T follicular helper cell (primary cell): ENCODE data around the gene FSTL5.
"Not testable (repeated sequence)": the region's sequence is repeated elsewhere in the genome, so short reads cannot be mapped to it uniquely, and the experiment has no call there.

Experiments used
- DNase-seq: peaks from one replicate; pipeline ENCODE4 v3.0.0-alpha.2; 2020; ENCODE audit warnings: low read depth

Gene FSTL5

GRCh38 chr4:161829591-161829990, 334.2 kb downstream of the FSTL5 start:
- no peak for DNase-seq

- no peak for DNase-seq
Observed at GRCh38 chr4:161828061-161828460, 335.7 kb downstream of the FSTL5 start.

GRCh38 chr4:161827013-161827412, 336.8 kb downstream of the FSTL5 start:
- DNase-seq: no peak

- no peak for DNase-seq
Observed at GRCh38 chr4:161823450-161823849, 340.4 kb downstream of the FSTL5 start.

- no peak for DNase-seq
Observed at GRCh38 chr4:161822174-161822573, 341.6 kb downstream of the FSTL5 start.

- no peak for DNase-seq
Observed at GRCh38 chr4:161817914-161818313, 345.9 kb downstream of the FSTL5 start.

- no peak for DNase-seq
Observed at GRCh38 chr4:161816958-161817357, 346.8 kb downstream of the FSTL5 start.

GRCh38 chr4:161815841-161816240, 348.0 kb downstream of the FSTL5 start:
- DNase-seq: no peak

- DNase-seq: no peak
Observed at GRCh38 chr4:161813889-161814288, 349.9 kb downstream of the FSTL5 start.

GRCh38 chr4:161813389-161813788, 350.4 kb downstream of the FSTL5 start:
- DNase-seq: no peak

GRCh38 chr4:161803171-161803570, 360.6 kb downstream of the FSTL5 start:
- DNase-seq: no peak

GRCh38 chr4:161799710-161800109, 364.1 kb downstream of the FSTL5 start:
- no peak for DNase-seq

GRCh38 chr4:161792991-161793390, 370.8 kb downstream of the FSTL5 start:
- no peak for DNase-seq

GRCh38 chr4:161791796-161792556, 371.8 kb downstream of the FSTL5 start:
- no peak for DNase-seq

GRCh38 chr4:161767116-161767515, 396.7 kb downstream of the FSTL5 start:
- DNase-seq: no peak

GRCh38 chr4:161762796-161763195, 401.0 kb downstream of the FSTL5 start:
- DNase-seq: no peak

GRCh38 chr4:161760008-161760407, 403.8 kb downstream of the FSTL5 start:
- no peak for DNase-seq

- DNase-seq: not testable (repeated sequence)
Observed at GRCh38 chr4:161758412-161758811, 405.4 kb downstream of the FSTL5 start.

GRCh38 chr4:161728929-161729328, 434.9 kb downstream of the FSTL5 start:
- DNase-seq: no peak

- DNase-seq: no peak
Observed at GRCh38 chr4:161721947-161722346, 441.9 kb downstream of the FSTL5 start.

- DNase-seq: no peak
Observed at GRCh38 chr4:161717084-161717483, 446.7 kb downstream of the FSTL5 start.

GRCh38 chr4:161714931-161715330, 448.9 kb downstream of the FSTL5 start:
- DNase-seq: no peak

GRCh38 chr4:161714022-161714751, 449.6 kb downstream of the FSTL5 start:
- no peak for DNase-seq
